DOHH2 (cell line): Measurements from ENCODE around the gene MACROH2A2.

Experiments used
- H3F3A ChIP-seq: fragments of 200-600 bp; sonication (generic), shearing (Covaris generic); 2 replicates; pipeline ENCODE4 v1.6.0; 2016; ENCODE audit warnings: antibody characterized with exemption, mild to moderate bottlenecking; ENCODE audit not compliant: control insufficient read depth, insufficient read depth
- H3K27ac ChIP-seq: fragments of 200-600 bp; sonication (generic); 2 replicates; pipeline ENCODE4 v1.5.1; 2014; ENCODE audit warnings: low read depth, mild to moderate bottlenecking, low read length, moderate library complexity
- H3K27me3 ChIP-seq: fragments of 200-600 bp; sonication (generic); 2 replicates; pipeline ENCODE4 v1.6.1; 2014; ENCODE audit warnings: mild to moderate bottlenecking, low read length, mixed read lengths; ENCODE audit not compliant: control insufficient read depth
- H3K36me3 ChIP-seq: fragments of 200-600 bp; sonication (generic); 2 replicates; pipeline ENCODE4 v1.6.1; 2014; ENCODE audit warnings: mild to moderate bottlenecking, low read length, moderate library complexity, mixed read lengths; ENCODE audit not compliant: control insufficient read depth
- H3K4me1 ChIP-seq: fragments of 200-600 bp; sonication (generic); 2 replicates; pipeline ENCODE4 v1.6.1; 2014; ENCODE audit warnings: mild to moderate bottlenecking, low read length, mixed read lengths; ENCODE audit not compliant: control insufficient read depth
- H3K4me2 ChIP-seq: fragments of 200-600 bp; sonication (generic); 2 replicates; pipeline ENCODE4 v1.6.0; 2014; ENCODE audit warnings: mild to moderate bottlenecking, low read length, moderate library complexity
- H3K4me3 ChIP-seq: fragments of 200-600 bp; sonication (generic); 2 replicates; pipeline ENCODE4 v1.5.1; 2014; ENCODE audit warnings: mild to moderate bottlenecking, low read length, mixed read lengths
- H3K79me2 ChIP-seq: fragments of 200-600 bp; sonication (generic); 2 replicates; pipeline ENCODE4 v1.6.1; 2014; ENCODE audit warnings: mild to moderate bottlenecking, low read length, mixed read lengths; ENCODE audit not compliant: control insufficient read depth
- H3K9me2 ChIP-seq: fragments of 200-600 bp; sonication (generic); replicated peaks from 2 replicates; pipeline ENCODE4 v1.6.1; 2014; ENCODE audit warnings: mild to moderate bottlenecking, low read length, mixed read lengths; ENCODE audit not compliant: control insufficient read depth
- H3K9me3 ChIP-seq: fragments of 200-600 bp; sonication (generic); 2 replicates; pipeline ENCODE4 v1.6.1; 2014; ENCODE audit warnings: antibody characterized with exemption, low read length, mixed read lengths; ENCODE audit not compliant: control insufficient read depth, insufficient read depth
- H4K20me1 ChIP-seq: fragments of 200-600 bp; sonication (generic); 2 replicates; pipeline ENCODE4 v1.6.0; 2014; ENCODE audit warnings: low read depth, mild to moderate bottlenecking, antibody characterized with exemption, low read length, moderate library complexity; ENCODE audit not compliant: control insufficient read depth, insufficient read depth
- EZH2phosphoT487 ChIP-seq: fragments of 200-600 bp; sonication (generic); IDR thresholded peaks from 2 replicates; pipeline ENCODE4 v1.6.1; 2017; ENCODE audit warnings: borderline replicate concordance, mild to moderate bottlenecking, antibody characterized with exemption, low read length, moderate library complexity, mixed read lengths
- TF ChIP-seq, protein P1 (sequence below): fragments of 200-600 bp; sonication (generic); IDR thresholded peaks from one replicate; pipeline ENCODE4 v1.5.1; 2014; ENCODE audit warnings: antibody characterized with exemption, mild to moderate bottlenecking, low read depth, low read length; ENCODE audit not compliant: poor library complexity, severe bottlenecking

MACROH2A2 gene

DNA sequence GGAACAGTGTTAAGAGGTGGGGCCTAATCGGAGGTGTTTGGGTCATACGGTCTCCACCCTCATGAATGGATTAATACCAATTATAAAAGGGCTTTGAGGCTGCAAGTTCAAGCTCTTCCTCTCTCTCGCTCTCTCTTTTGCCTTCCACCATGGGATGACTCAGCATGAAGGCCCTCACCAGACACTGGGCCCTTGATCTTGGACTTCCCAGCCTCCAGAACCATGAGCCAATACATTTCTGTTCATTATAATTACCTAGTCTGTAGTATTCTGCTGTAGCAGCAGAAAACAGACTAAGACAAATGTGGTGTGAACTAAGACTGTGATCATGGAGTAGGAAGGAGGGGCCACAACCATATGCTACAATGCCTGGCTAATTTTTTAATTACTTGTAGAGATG, 72.3 kb downstream of the MACROH2A2 start:
- Histone ChIP-seq H3K4me3 (no peak overlapping the region), H3K27ac (no peak overlapping the region), H3K4me2 (no peak overlapping the region), H3K27me3 (no peaks in the 10 kb centered on the region), H4K20me1 (no peaks in the 10 kb centered on the region), H3K9me2 (no peaks in the 10 kb centered on the region), H3K4me1 (peaks cover 8% of the 10 kb centered on the region), H3K79me2 (no peaks in the 10 kb centered on the region), H3K9me3 (no peaks in the 10 kb centered on the region), H3F3A (no peaks in the 10 kb centered on the region), H3K36me3 (no peaks in the 10 kb centered on the region)
- TF ChIP-seq, protein P1, sequence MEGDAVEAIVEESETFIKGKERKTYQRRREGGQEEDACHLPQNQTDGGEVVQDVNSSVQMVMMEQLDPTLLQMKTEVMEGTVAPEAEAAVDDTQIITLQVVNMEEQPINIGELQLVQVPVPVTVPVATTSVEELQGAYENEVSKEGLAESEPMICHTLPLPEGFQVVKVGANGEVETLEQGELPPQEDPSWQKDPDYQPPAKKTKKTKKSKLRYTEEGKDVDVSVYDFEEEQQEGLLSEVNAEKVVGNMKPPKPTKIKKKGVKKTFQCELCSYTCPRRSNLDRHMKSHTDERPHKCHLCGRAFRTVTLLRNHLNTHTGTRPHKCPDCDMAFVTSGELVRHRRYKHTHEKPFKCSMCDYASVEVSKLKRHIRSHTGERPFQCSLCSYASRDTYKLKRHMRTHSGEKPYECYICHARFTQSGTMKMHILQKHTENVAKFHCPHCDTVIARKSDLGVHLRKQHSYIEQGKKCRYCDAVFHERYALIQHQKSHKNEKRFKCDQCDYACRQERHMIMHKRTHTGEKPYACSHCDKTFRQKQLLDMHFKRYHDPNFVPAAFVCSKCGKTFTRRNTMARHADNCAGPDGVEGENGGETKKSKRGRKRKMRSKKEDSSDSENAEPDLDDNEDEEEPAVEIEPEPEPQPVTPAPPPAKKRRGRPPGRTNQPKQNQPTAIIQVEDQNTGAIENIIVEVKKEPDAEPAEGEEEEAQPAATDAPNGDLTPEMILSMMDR, result no peak
- no peak for TF ChIP-seq EZH2phosphoT487

DNA sequence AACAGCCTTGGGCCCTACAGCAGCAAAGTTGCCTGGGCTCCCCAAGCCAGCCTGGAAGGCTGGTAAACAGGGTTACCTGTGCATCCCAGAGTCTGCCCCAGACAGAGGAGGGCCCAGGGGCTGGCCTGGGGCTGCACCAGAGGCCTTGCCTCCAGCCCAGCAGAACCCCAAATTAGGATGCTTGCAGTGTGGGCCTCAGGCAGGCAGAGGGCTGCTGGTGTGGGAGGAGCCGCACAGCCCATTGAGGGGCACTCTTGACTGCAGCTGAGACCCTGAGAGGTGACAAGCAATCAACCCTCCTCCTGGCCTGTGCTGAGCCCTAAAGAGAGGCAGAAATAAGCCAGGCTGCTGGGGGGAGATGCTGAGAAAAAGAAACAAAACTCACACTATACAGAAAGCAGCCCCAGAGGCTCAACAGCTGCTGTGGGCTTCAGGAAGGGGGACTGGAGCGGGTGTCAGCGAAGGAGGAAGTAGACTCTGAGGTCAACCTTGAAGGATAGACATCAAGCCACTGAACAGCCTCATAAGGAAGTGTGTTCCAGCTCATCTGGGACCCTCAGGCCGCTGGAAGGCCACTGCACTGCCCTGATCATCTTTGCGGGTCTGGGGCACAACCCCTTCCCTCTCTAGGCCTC, 73.4 kb downstream of the MACROH2A2 start:
- no peaks in the 10 kb centered on the region for H4K20me1 ChIP-seq
- H3K4me3 ChIP-seq, result no peak overlapping the region
- no peaks in the 10 kb centered on the region for H3K9me3 ChIP-seq
- TF ChIP-seq EZH2phosphoT487, result no peak
- TF ChIP-seq, protein P1, result no peak
- H3K27ac ChIP-seq, result no peak overlapping the region
- H3F3A ChIP-seq, result no peaks in the 10 kb centered on the region
- no peaks in the 10 kb centered on the region for H3K36me3 ChIP-seq
- peaks cover 8% of the 10 kb centered on the region for H3K4me1 ChIP-seq
- H3K9me2 ChIP-seq, result no peaks in the 10 kb centered on the region
- no peak overlapping the region for H3K4me2 ChIP-seq
- H3K79me2 ChIP-seq, result peaks cover under 1% of the 10 kb centered on the region; the same call in 1 of the 2 replicates
- no peaks in the 10 kb centered on the region for H3K27me3 ChIP-seq

DNA sequence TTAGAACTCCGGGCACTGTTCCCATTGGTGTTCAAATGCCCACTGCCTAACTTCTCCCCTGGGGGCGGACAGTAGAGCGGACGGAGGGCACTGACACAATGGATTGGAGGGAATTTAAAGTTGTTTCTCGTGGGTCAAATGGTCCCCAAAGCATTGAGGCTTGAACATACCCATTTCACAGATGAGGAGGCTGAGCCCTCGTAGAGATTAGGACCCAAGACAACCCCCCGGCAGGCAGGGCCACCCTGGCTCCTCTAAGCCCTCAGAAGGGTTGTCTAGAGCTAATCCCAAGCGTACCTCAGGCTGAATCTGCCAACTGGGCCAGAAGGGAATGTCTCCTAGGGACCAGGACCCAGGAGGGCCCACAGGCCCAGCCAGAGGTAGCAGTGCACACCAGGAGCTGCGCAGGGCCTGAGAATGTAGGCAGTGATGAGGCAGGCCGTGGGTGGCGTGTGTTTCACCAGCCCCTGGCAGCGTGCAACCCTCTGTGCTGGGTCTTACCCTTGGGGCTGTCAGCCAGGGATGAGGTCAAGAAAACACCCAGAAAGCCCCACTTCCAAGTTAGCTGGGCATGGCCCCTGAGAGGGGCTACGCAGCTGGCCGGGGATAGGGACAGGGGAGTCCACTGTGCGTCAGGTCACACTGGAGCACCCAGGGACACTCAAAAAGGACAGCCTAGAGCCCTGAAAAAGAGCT, 74.2 kb downstream of the MACROH2A2 start:
- H3K4me1 ChIP-seq, result peaks cover 16% of the 10 kb centered on the region
- H3K27ac ChIP-seq, result no peak overlapping the region
- H3K9me3 ChIP-seq, result no peaks in the 10 kb centered on the region
- peaks cover 8% of the 10 kb centered on the region for H3K79me2 ChIP-seq
- H3K4me3 ChIP-seq, result no peak overlapping the region
- no peaks in the 10 kb centered on the region for H3K9me2 ChIP-seq
- H4K20me1 ChIP-seq, result no peaks in the 10 kb centered on the region
- H3F3A ChIP-seq, result no peaks in the 10 kb centered on the region
- H3K4me2 ChIP-seq, result no peak overlapping the region
- no peaks in the 10 kb centered on the region for H3K36me3 ChIP-seq
- H3K27me3 ChIP-seq, result no peaks in the 10 kb centered on the region
- no peak for TF ChIP-seq EZH2phosphoT487
- TF ChIP-seq, protein P1, result no peak
